ENCODE data around the gene GALNT17.

GALNT17 gene

GRCh38 chr7:71705217-71705616, 573.3 kb downstream of the GALNT17 start:
- H3K36me3 ChIP-seq (ENCODE audit: insufficient read depth, low read length), result no peaks in the 10 kb centered on the region
- H2AFZ ChIP-seq (ENCODE audit: low read length), result no peak overlapping the region
- no peak overlapping the region for H3K9ac ChIP-seq (ENCODE audit: low read depth, low read length, poor library complexity, severe bottlenecking)
- no peaks in the 10 kb centered on the region for H3K9me3 ChIP-seq (ENCODE audit: insufficient read depth, low read depth, low read length)
- TF ChIP-seq CTCF (conservative IDR thresholded peaks at IDR 0.05; ENCODE audit: low read length) (no peak), EZH2phosphoT487 (IDR thresholded peaks at IDR 0.05; ENCODE audit: borderline replicate concordance) (no peak)
- H3F3A ChIP-seq (ENCODE audit: low read depth), result no peaks in the 10 kb centered on the region
- no peaks in the 10 kb centered on the region for H3K4me1 ChIP-seq (ENCODE audit: insufficient read depth, low read length, poor library complexity, severe bottlenecking)
- no peak overlapping the region for H3K4me3 ChIP-seq (ENCODE audit: low read length, poor library complexity, severe bottlenecking)
- H3K9me2 ChIP-seq (replicated peaks; ENCODE audit: low read depth, low read length), result no peaks in the 10 kb centered on the region
- H4K20me1 ChIP-seq (ENCODE audit: insufficient read depth, low read length, poor library complexity, severe bottlenecking), result no peaks in the 10 kb centered on the region
- H3K27me3 ChIP-seq (ENCODE audit: insufficient read depth, low read length, poor library complexity, severe bottlenecking), result no peaks in the 10 kb centered on the region
- H3K79me2 ChIP-seq (ENCODE audit: insufficient read depth, low read length), result no peaks in the 10 kb centered on the region
- no peak overlapping the region for H3K4me2 ChIP-seq (ENCODE audit: low read depth, low read length, poor library complexity, severe bottlenecking)

- TF ChIP-seq CTCF (conservative IDR thresholded peaks at IDR 0.05; ENCODE audit: low read length), result no peak
- TF ChIP-seq EZH2phosphoT487 (IDR thresholded peaks at IDR 0.05; ENCODE audit: borderline replicate concordance), result no peak
Measured at GRCh38 chr7:71705901-71706596, 574.1 kb downstream of the GALNT17 start.

GRCh38 chr7:71706597-71706975, 574.6 kb downstream of the GALNT17 start:
- no peaks in the 10 kb centered on the region for H4K20me1 ChIP-seq (ENCODE audit: insufficient read depth, low read length, poor library complexity, severe bottlenecking)
- TF ChIP-seq CTCF (conservative IDR thresholded peaks at IDR 0.05; ENCODE audit: low read length), result no peak
- TF ChIP-seq EZH2phosphoT487 (IDR thresholded peaks at IDR 0.05; ENCODE audit: borderline replicate concordance), result no peak
- no peak overlapping the region for H3K4me3 ChIP-seq (ENCODE audit: low read length, poor library complexity, severe bottlenecking)
- H3K27me3 ChIP-seq (ENCODE audit: insufficient read depth, low read length, poor library complexity, severe bottlenecking), result no peaks in the 10 kb centered on the region
- no peaks in the 10 kb centered on the region; the same call in 1 of the 2 replicates for H3K9me3 ChIP-seq (ENCODE audit: insufficient read depth, low read depth, low read length)
- no peaks in the 10 kb centered on the region for H3K36me3 ChIP-seq (ENCODE audit: insufficient read depth, low read length)
- H3F3A ChIP-seq (ENCODE audit: low read depth), result no peaks in the 10 kb centered on the region
- no peaks in the 10 kb centered on the region for H3K4me1 ChIP-seq (ENCODE audit: insufficient read depth, low read length, poor library complexity, severe bottlenecking)
- H3K9ac ChIP-seq (ENCODE audit: low read depth, low read length, poor library complexity, severe bottlenecking), result no peak overlapping the region
- no peaks in the 10 kb centered on the region for H3K9me2 ChIP-seq (replicated peaks; ENCODE audit: low read depth, low read length)
- no peak overlapping the region for H2AFZ ChIP-seq (ENCODE audit: low read length)
- H3K4me2 ChIP-seq (ENCODE audit: low read depth, low read length, poor library complexity, severe bottlenecking), result no peak overlapping the region
- H3K79me2 ChIP-seq (ENCODE audit: insufficient read depth, low read length), result no peaks in the 10 kb centered on the region

More at GRCh38 chr7:71705901-71706596, 574.1 kb downstream of the GALNT17 start:
- H2AFZ ChIP-seq (ENCODE audit: low read length), result no peak overlapping the region
- no peaks in the 10 kb centered on the region for H3K27me3 ChIP-seq (ENCODE audit: insufficient read depth, low read length, poor library complexity, severe bottlenecking)
- H3K79me2 ChIP-seq (ENCODE audit: insufficient read depth, low read length), result no peaks in the 10 kb centered on the region
- H3K9ac ChIP-seq (ENCODE audit: low read depth, low read length, poor library complexity, severe bottlenecking), result no peak overlapping the region
- no peaks in the 10 kb centered on the region; the same call in 1 of the 2 replicates for H3K9me3 ChIP-seq (ENCODE audit: insufficient read depth, low read depth, low read length)
- H3F3A ChIP-seq (ENCODE audit: low read depth), result no peaks in the 10 kb centered on the region
- no peaks in the 10 kb centered on the region for H3K36me3 ChIP-seq (ENCODE audit: insufficient read depth, low read length)
- H3K4me2 ChIP-seq (ENCODE audit: low read depth, low read length, poor library complexity, severe bottlenecking), result no peak overlapping the region
- H3K4me3 ChIP-seq (ENCODE audit: low read length, poor library complexity, severe bottlenecking), result no peak overlapping the region
- H3K9me2 ChIP-seq (replicated peaks; ENCODE audit: low read depth, low read length), result no peaks in the 10 kb centered on the region
- H4K20me1 ChIP-seq (ENCODE audit: insufficient read depth, low read length, poor library complexity, severe bottlenecking), result no peaks in the 10 kb centered on the region
- no peaks in the 10 kb centered on the region for H3K4me1 ChIP-seq (ENCODE audit: insufficient read depth, low read length, poor library complexity, severe bottlenecking)

All from Loucy (cell line).